ENCODE data around the gene FAF1.
"Not testable (repeated sequence)": the region's sequence is repeated elsewhere in the genome, so short reads cannot be mapped to it uniquely, and the experiment has no call there.

The FAF1 gene

DNA sequence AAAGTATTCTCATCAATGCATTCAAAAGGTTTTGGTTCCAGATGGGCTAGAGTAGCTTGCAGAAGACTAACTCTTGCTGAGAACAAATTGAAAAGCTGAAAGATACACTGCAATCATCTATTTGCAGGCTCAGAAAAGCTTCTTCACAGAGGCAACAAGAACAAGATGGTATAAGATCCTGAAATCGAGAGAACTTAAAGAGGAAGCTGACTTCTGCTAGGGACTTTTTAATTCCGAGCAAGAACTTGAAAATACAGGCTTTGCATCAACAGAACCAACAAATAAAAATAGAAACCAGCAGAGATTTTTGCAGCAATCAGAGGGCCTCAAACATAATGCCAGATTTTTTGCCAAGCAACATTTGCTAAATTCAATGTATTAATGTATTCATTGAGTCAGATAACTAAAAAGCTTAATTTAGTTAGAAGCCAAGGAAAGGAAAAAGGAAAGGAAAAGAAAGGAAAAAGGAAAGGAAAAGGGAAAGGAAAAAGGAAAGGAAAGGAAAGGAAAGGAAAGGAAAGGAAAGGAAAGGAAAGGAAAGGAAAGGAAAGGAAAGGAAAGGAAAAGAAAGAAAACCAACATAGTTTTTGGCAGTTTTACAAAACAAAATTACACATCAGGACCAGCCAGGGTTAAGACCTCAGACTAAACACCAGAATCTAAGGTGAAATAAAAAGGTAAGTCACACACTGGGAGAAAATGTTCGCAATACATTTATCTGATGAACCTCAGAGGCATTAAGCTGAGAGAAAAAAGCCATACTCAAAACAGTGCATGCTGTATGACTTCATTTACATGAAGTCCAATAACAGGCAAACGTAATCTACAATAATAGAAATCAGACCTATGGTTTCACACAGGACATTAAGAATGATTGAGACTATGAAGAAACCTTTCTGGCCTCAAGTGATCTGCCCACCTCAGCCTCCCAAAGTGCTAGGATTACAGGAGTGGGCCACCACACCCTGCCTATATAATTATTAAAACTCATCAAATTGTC, 42.6 kb downstream of the FAF1 start:
- Histone ChIP-seq H3K27me3 (ENCODE audit: low read length) (no peaks in the 10 kb centered on the region), H3K4me3 (ENCODE audit: insufficient read depth, low read length, poor library complexity, severe bottlenecking) (no peak overlapping the region), H3K9ac (ENCODE audit: low read length) (no peak overlapping the region), H3K79me2 (ENCODE audit: insufficient read depth, low read length) (peaks cover 94% of the 10 kb centered on the region), H4K20me1 (ENCODE audit: low read depth, low read length) (no peaks in the 10 kb centered on the region), H3K9me3 (ENCODE audit: insufficient read depth, low read length) (0 out of 2 replicates have a peak, but pooled peaks cover 6% of the 10 kb centered on the region), H3K4me2 (ENCODE audit: low read depth, low read length, poor library complexity, severe bottlenecking) (peak overlapping the region; percentile 23), H3K9me2 (replicated peaks; ENCODE audit: insufficient read depth, low read length) (no peaks in the 10 kb centered on the region), H3K27ac (ENCODE audit: low read depth, low read length) (no peak overlapping the region), H2AFZ (ENCODE audit: low read depth, low read length, severe bottlenecking) (no peak overlapping the region), H3F3A (ENCODE audit: insufficient read depth) (no peaks in the 10 kb centered on the region), H3K36me3 (ENCODE audit: low read length) (peaks cover 8% of the 10 kb centered on the region; the same call in 1 of the 2 replicates)
- no peak for TF ChIP-seq EZH2phosphoT487 (conservative IDR thresholded peaks at IDR 0.05; ENCODE audit: low read length)
- TF ChIP-seq, protein P1, sequence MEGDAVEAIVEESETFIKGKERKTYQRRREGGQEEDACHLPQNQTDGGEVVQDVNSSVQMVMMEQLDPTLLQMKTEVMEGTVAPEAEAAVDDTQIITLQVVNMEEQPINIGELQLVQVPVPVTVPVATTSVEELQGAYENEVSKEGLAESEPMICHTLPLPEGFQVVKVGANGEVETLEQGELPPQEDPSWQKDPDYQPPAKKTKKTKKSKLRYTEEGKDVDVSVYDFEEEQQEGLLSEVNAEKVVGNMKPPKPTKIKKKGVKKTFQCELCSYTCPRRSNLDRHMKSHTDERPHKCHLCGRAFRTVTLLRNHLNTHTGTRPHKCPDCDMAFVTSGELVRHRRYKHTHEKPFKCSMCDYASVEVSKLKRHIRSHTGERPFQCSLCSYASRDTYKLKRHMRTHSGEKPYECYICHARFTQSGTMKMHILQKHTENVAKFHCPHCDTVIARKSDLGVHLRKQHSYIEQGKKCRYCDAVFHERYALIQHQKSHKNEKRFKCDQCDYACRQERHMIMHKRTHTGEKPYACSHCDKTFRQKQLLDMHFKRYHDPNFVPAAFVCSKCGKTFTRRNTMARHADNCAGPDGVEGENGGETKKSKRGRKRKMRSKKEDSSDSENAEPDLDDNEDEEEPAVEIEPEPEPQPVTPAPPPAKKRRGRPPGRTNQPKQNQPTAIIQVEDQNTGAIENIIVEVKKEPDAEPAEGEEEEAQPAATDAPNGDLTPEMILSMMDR (IDR thresholded peaks at IDR 0.05; ENCODE audit: insufficient read depth, low read length, poor library complexity, severe bottlenecking): no peak

DNA sequence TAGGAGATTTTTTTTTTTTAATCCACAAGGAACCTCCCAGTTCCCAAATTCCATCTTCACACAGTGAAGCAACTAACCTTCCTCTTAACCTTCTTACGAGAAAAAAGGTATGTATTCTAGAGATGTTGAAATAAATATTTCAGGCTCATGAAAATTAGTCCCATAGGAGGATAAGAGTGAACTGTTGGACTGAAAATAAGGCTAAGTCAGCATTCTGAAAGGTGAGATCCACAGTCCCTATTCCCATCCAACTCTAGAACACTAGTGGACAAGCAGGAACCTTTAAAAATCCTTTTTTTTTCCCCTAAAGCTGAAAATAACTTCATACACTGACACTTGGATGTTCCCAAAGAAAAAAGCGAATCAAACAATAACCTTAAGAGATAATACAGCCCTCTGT, 44.4 kb downstream of the FAF1 start:
- Histone ChIP-seq H3K36me3 (ENCODE audit: low read length) (peaks cover 4% of the 10 kb centered on the region; the same call in 1 of the 2 replicates), H3K27ac (ENCODE audit: low read depth, low read length) (no peak overlapping the region), H3K4me2 (ENCODE audit: low read depth, low read length, poor library complexity, severe bottlenecking) (no peak overlapping the region), H2AFZ (ENCODE audit: low read depth, low read length, severe bottlenecking) (no peak overlapping the region), H3K79me2 (ENCODE audit: insufficient read depth, low read length) (peaks cover 88% of the 10 kb centered on the region), H4K20me1 (ENCODE audit: low read depth, low read length) (no peaks in the 10 kb centered on the region), H3K4me3 (ENCODE audit: insufficient read depth, low read length, poor library complexity, severe bottlenecking) (no peak overlapping the region), H3K9ac (ENCODE audit: low read length) (no peak overlapping the region), H3K9me2 (replicated peaks; ENCODE audit: insufficient read depth, low read length) (no peaks in the 10 kb centered on the region), H3F3A (ENCODE audit: insufficient read depth) (no peaks in the 10 kb centered on the region), H3K9me3 (ENCODE audit: insufficient read depth, low read length) (0 out of 2 replicates have a peak, but pooled peaks cover under 1% of the 10 kb centered on the region), H3K27me3 (ENCODE audit: low read length) (no peaks in the 10 kb centered on the region)
- TF ChIP-seq, protein P1 (IDR thresholded peaks at IDR 0.05; ENCODE audit: insufficient read depth, low read length, poor library complexity, severe bottlenecking): no peak
- TF ChIP-seq EZH2phosphoT487 (conservative IDR thresholded peaks at IDR 0.05; ENCODE audit: low read length): no peak

DNA sequence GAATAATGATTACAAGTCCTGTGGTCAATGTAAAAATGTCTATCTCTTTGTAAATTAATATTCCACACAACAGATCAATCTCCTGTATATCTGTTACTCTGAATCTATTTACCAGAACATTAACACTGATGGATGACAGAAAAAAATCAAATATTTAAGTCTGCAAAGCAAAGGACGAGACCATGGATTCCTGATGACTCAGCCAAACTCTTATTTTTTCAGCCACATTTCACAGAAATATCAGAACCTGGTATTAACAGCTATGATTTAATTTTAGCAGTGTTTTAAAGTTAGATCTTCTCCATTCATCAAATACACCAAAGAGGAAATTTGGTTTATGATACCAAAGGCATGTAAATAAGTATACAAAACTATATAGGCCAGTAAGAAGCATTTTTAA, 46.1 kb downstream of the FAF1 start:
- TF ChIP-seq, protein P1 (IDR thresholded peaks at IDR 0.05; ENCODE audit: insufficient read depth, low read length, poor library complexity, severe bottlenecking): no peak
- TF ChIP-seq EZH2phosphoT487 (conservative IDR thresholded peaks at IDR 0.05; ENCODE audit: low read length): no peak
- Histone ChIP-seq H3K9ac (ENCODE audit: low read length) (no peak overlapping the region), H3K79me2 (ENCODE audit: insufficient read depth, low read length) (peaks cover 71% of the 10 kb centered on the region), H3K27ac (ENCODE audit: low read depth, low read length) (no peak overlapping the region), H3K4me3 (ENCODE audit: insufficient read depth, low read length, poor library complexity, severe bottlenecking) (no peak overlapping the region), H3F3A (ENCODE audit: insufficient read depth) (no peaks in the 10 kb centered on the region), H4K20me1 (ENCODE audit: low read depth, low read length) (no peaks in the 10 kb centered on the region), H3K36me3 (ENCODE audit: low read length) (no peaks in the 10 kb centered on the region; the same call in 1 of the 2 replicates), H3K9me2 (replicated peaks; ENCODE audit: insufficient read depth, low read length) (no peaks in the 10 kb centered on the region), H3K27me3 (ENCODE audit: low read length) (no peaks in the 10 kb centered on the region), H3K9me3 (ENCODE audit: insufficient read depth, low read length) (no peaks in the 10 kb centered on the region), H2AFZ (ENCODE audit: low read depth, low read length, severe bottlenecking) (no peak overlapping the region), H3K4me2 (ENCODE audit: low read depth, low read length, poor library complexity, severe bottlenecking) (no peak overlapping the region)

DNA sequence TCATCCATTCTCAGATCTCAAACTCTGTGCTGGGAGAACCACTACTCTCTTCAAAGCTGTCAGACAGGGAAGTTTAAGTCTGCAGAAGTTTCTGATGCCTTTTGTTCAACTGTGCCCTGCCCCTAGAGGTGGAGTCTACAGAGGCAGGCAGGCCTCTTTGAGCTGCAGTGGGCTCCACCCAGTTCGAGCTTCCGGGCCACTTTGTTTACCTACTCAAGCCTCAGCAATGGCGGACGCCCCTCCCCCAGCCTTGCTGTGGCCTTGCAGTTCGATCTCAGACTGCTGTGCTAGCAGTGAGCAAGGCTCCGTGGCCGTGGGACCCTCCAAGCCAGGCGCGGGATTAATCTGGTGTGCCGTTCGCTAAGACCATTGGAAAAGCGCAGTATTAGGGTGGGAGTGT, 49.7 kb downstream of the FAF1 start:
- not testable (repeated sequence) for H3F3A ChIP-seq (ENCODE audit: insufficient read depth); H2AFZ ChIP-seq (ENCODE audit: low read depth, low read length, severe bottlenecking); H3K36me3 ChIP-seq (ENCODE audit: low read length); H3K4me3 ChIP-seq (ENCODE audit: insufficient read depth, low read length, poor library complexity, severe bottlenecking); H3K9me3 ChIP-seq (ENCODE audit: insufficient read depth, low read length); H3K9ac ChIP-seq (ENCODE audit: low read length); H3K27me3 ChIP-seq (ENCODE audit: low read length); H3K4me2 ChIP-seq (ENCODE audit: low read depth, low read length, poor library complexity, severe bottlenecking); H3K9me2 ChIP-seq (replicated peaks; ENCODE audit: insufficient read depth, low read length); H3K27ac ChIP-seq (ENCODE audit: low read depth, low read length); H4K20me1 ChIP-seq (ENCODE audit: low read depth, low read length)
- peaks cover 42% of the 10 kb centered on the region for H3K79me2 ChIP-seq (ENCODE audit: insufficient read depth, low read length)

DNA sequence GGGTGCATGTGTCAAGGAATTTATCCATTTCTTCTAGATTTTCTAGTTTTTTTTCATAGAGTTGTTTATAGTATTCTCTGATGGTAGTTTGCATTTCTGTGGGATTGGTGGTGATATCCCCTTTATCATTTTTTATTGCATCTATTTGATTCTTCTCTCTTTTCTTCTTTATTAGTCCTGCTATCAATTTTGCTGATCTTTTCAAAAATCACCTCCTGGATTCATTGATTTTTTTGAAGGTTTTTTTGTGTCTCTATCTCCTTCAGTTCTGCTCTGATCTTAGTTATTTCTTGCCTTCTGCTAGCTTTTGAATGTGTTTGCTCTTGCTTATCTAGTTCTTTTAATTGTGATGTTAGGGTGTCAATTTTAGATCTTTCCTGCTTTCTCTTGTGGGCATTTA, 52.5 kb downstream of the FAF1 start:
- not testable (repeated sequence) for H3K27me3 ChIP-seq (ENCODE audit: low read length); H3K9ac ChIP-seq (ENCODE audit: low read length); H3K36me3 ChIP-seq (ENCODE audit: low read length); H3K4me3 ChIP-seq (ENCODE audit: insufficient read depth, low read length, poor library complexity, severe bottlenecking); H3F3A ChIP-seq (ENCODE audit: insufficient read depth); H2AFZ ChIP-seq (ENCODE audit: low read depth, low read length, severe bottlenecking); H4K20me1 ChIP-seq (ENCODE audit: low read depth, low read length); H3K4me2 ChIP-seq (ENCODE audit: low read depth, low read length, poor library complexity, severe bottlenecking); H3K9me3 ChIP-seq (ENCODE audit: insufficient read depth, low read length); H3K9me2 ChIP-seq (replicated peaks; ENCODE audit: insufficient read depth, low read length); H3K27ac ChIP-seq (ENCODE audit: low read depth, low read length)
- peaks cover 34% of the 10 kb centered on the region for H3K79me2 ChIP-seq (ENCODE audit: insufficient read depth, low read length)
